ENCODE measurements around the gene NUP37.

Gene NUP37

GRCh38 chr12:102063069-102063468, 56.8 kb downstream of the NUP37 start:
- Histone ChIP-seq H3K9me2 (replicated peaks; ENCODE audit: low read depth, low read length) (no peaks in the 10 kb centered on the region), H3K27me3 (ENCODE audit: insufficient read depth, low read length, poor library complexity, severe bottlenecking) (no peaks in the 10 kb centered on the region), H3K4me2 (ENCODE audit: low read depth, low read length, poor library complexity, severe bottlenecking) (peak overlapping the region; percentile 88), H2AFZ (ENCODE audit: low read length) (peak overlapping the region; percentile 97), H3K79me2 (ENCODE audit: insufficient read depth, low read length) (no peaks in the 10 kb centered on the region), H3F3A (ENCODE audit: low read depth) (no peaks in the 10 kb centered on the region), H3K4me3 (ENCODE audit: low read length, poor library complexity, severe bottlenecking) (peak overlapping the region; percentile 7), H3K9ac (ENCODE audit: low read depth, low read length, poor library complexity, severe bottlenecking) (no peak overlapping the region), H3K9me3 (ENCODE audit: insufficient read depth, low read depth, low read length) (no peaks in the 10 kb centered on the region), H4K20me1 (ENCODE audit: insufficient read depth, low read length, poor library complexity, severe bottlenecking) (no peaks in the 10 kb centered on the region), H3K36me3 (ENCODE audit: insufficient read depth, low read length) (no peaks in the 10 kb centered on the region), H3K4me1 (ENCODE audit: insufficient read depth, low read length, poor library complexity, severe bottlenecking) (peaks cover 5% of the 10 kb centered on the region)
- no peak for TF ChIP-seq EZH2phosphoT487 (IDR thresholded peaks at IDR 0.05; ENCODE audit: borderline replicate concordance)
- TF ChIP-seq CTCF (conservative IDR thresholded peaks at IDR 0.05; ENCODE audit: low read length): no peak

GRCh38 chr12:102062419-102062806, 57.5 kb downstream of the NUP37 start:
- Histone ChIP-seq H3K79me2 (ENCODE audit: insufficient read depth, low read length) (no peaks in the 10 kb centered on the region), H3K9me3 (ENCODE audit: insufficient read depth, low read depth, low read length) (no peaks in the 10 kb centered on the region), H4K20me1 (ENCODE audit: insufficient read depth, low read length, poor library complexity, severe bottlenecking) (no peaks in the 10 kb centered on the region), H3K9ac (ENCODE audit: low read depth, low read length, poor library complexity, severe bottlenecking) (no peak overlapping the region), H3K4me2 (ENCODE audit: low read depth, low read length, poor library complexity, severe bottlenecking) (peak overlapping the region; percentile 88), H3F3A (ENCODE audit: low read depth) (no peaks in the 10 kb centered on the region), H3K4me1 (ENCODE audit: insufficient read depth, low read length, poor library complexity, severe bottlenecking) (peaks cover 5% of the 10 kb centered on the region), H3K36me3 (ENCODE audit: insufficient read depth, low read length) (no peaks in the 10 kb centered on the region), H3K27me3 (ENCODE audit: insufficient read depth, low read length, poor library complexity, severe bottlenecking) (no peaks in the 10 kb centered on the region), H3K4me3 (ENCODE audit: low read length, poor library complexity, severe bottlenecking) (peak overlapping the region; percentile 98), H3K9me2 (replicated peaks; ENCODE audit: low read depth, low read length) (no peaks in the 10 kb centered on the region), H2AFZ (ENCODE audit: low read length) (peak overlapping the region; percentile 97)
- no peak for TF ChIP-seq EZH2phosphoT487 (IDR thresholded peaks at IDR 0.05; ENCODE audit: borderline replicate concordance)

- no peaks in the 10 kb centered on the region for H3K9me3 ChIP-seq (ENCODE audit: insufficient read depth, low read depth, low read length)
- peak within 1 kb of the TSS; percentile 91 for H3K9ac ChIP-seq (ENCODE audit: low read depth, low read length, poor library complexity, severe bottlenecking)
- no peaks in the 10 kb centered on the region for H3K79me2 ChIP-seq (ENCODE audit: insufficient read depth, low read length)
- H4K20me1 ChIP-seq (ENCODE audit: insufficient read depth, low read length, poor library complexity, severe bottlenecking): no peaks in the 10 kb centered on the region
- H3K9me2 ChIP-seq (replicated peaks; ENCODE audit: low read depth, low read length): no peaks in the 10 kb centered on the region
- H3F3A ChIP-seq (ENCODE audit: low read depth): no peaks in the 10 kb centered on the region
- H3K4me1 ChIP-seq (ENCODE audit: insufficient read depth, low read length, poor library complexity, severe bottlenecking): peaks cover 5% of the 10 kb centered on the region
- H3K4me3 ChIP-seq (ENCODE audit: low read length, poor library complexity, severe bottlenecking): peak within 1 kb of the TSS; percentile 98
- no peaks in the 10 kb centered on the region for H3K36me3 ChIP-seq (ENCODE audit: insufficient read depth, low read length)
- H3K4me2 ChIP-seq (ENCODE audit: low read depth, low read length, poor library complexity, severe bottlenecking): peak within 1 kb of the TSS; percentile 88
- H3K27me3 ChIP-seq (ENCODE audit: insufficient read depth, low read length, poor library complexity, severe bottlenecking): no peaks in the 10 kb centered on the region
- H2AFZ ChIP-seq (ENCODE audit: low read length): peak within 1 kb of the TSS; percentile 97
- TF ChIP-seq EZH2phosphoT487 (IDR thresholded peaks at IDR 0.05; ENCODE audit: borderline replicate concordance) (no peak), CTCF (conservative IDR thresholded peaks at IDR 0.05; ENCODE audit: low read length) (no peak)
Measured at GRCh38 chr12:102061560-102062418, 58.1 kb downstream of the NUP37 start, which contains the start of gene WASHC3. Gene WASHC3, minus strand, starts transcription at chr12:102061991. Its CDS starts 29 bp downstream, at chr12:102061962.
